ENCODE results near the gene PLCB1.

GRCh38 chr20:8805737-8806442 is 673.8 kb downstream of the PLCB1 start:
- no peak for TF ChIP-seq GATA2 (IDR thresholded peaks at IDR 0.05; ENCODE audit: low read depth, low read length)
- TF ChIP-seq GATA3 (IDR thresholded peaks at IDR 0.05; ENCODE audit: low read depth, low read length): no peak
